Activated B cell treated with CpG ODN at 0.5 μM for 24 hours (primary cell): ENCODE results near the gene ATP8A2. TPM values are rescaled to one million over a fixed set of nuclear protein-coding genes. Genes with fewer than 3 reads are reported as not detected.

Experiments
- ATAC-seq: fragments of 200-7000 bp; cut with Tn5 transposase; one replicate; pipeline ENCODE4 v1.10.0; 2021; ENCODE audit warnings: low read depth, mild to moderate bottlenecking, moderate library complexity
- CTCF ChIA-PET: fragments of 350-600 bp; sonication (Branson Sonifier 250); formaldehyde crosslinking; loops from one replicate; lab custom pipeline; 2021; ENCODE audit warnings: antibody characterized with exemption; lab: Charles Lee
- POLR2A ChIA-PET: fragments of 350-600 bp; sonication (Branson Sonifier 250); formaldehyde crosslinking; loops from one replicate; lab custom pipeline; 2021; ENCODE audit warnings: antibody characterized with exemption; lab: Charles Lee
- DNase-seq: peaks from one replicate; pipeline ENCODE4 v3.0.0; 2022
- H3K27ac Mint-ChIP-seq: one replicate; pipeline ENCODE4 v1.8.0; 2020; ENCODE audit warnings: mixed read lengths
- H3K27me3 Mint-ChIP-seq: one replicate; pipeline ENCODE4 v1.8.0; 2021; ENCODE audit warnings: mixed read lengths
- H3K36me3 Mint-ChIP-seq: one replicate; pipeline ENCODE4 v1.8.0; 2021; ENCODE audit warnings: low read depth, mixed read lengths
- H3K4me1 Mint-ChIP-seq: one replicate; pipeline ENCODE4 v1.8.0; 2021; ENCODE audit warnings: mixed read lengths
- H3K4me3 Mint-ChIP-seq: one replicate; pipeline ENCODE4 v1.8.0; 2020; ENCODE audit warnings: mild to moderate bottlenecking, mixed read lengths
- H3K9me3 Mint-ChIP-seq: one replicate; pipeline ENCODE4 v1.8.0; 2020; ENCODE audit warnings: mixed read lengths
- CTCF ChIP-seq: fragments of 200-600 bp; IDR thresholded peaks from one replicate; pipeline ENCODE4 v1.8.0; 2022; ENCODE audit warnings: antibody characterized with exemption, mild to moderate bottlenecking
- intact Hi-C: fragments of 100-400 bp; cut with micrococcal nuclease; formaldehyde crosslinking; loops from one replicate; pipeline ENCODE4 v1.15.1; 2024
- total RNA-seq: library from RNA; stranded (reverse); gene quantifications from 2 replicates; pipeline ENCODE4 v1.2.3, GENCODE V29; 2022

Gene ATP8A2
- total RNA-seq, 1 donor from 2014 or later, result not detected

DNA sequence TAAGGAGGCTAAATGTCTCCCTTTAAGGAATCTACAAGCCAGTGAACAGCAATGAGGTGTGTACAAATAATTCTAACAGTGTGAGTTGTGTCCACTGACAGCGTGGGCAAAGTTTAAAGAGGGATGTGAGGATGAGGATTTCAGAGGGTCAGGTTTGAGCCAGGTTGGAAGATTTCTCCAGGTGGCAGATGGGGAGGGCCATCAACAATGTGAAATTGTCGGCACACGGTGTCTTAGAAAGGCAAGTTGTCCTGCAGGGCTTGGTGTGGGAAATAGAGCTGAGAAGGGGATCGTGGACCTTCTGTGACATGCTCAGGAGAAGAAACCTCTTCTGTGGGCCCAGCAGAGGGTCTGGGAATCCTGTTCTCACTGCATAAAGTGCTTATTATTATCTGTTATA lies 52.1 kb downstream of the ATP8A2 start:
- no peak for ATAC-seq
- POLR2A ChIA-PET, result no interaction called here
- Mint-ChIP-seq H3K4me1 (no peaks in the 10 kb centered on the region), H3K27me3 (peaks cover 11% of the 10 kb centered on the region), H3K9me3 (no peaks in the 10 kb centered on the region), H3K36me3 (no peaks in the 10 kb centered on the region), H3K27ac (no peak overlapping the region), H3K4me3 (no peak overlapping the region)
- TF ChIP-seq CTCF, result no peak
- CTCF ChIA-PET, result no interaction called here
- intact Hi-C loops, result no loop called here
- no peak for DNase-seq

DNA sequence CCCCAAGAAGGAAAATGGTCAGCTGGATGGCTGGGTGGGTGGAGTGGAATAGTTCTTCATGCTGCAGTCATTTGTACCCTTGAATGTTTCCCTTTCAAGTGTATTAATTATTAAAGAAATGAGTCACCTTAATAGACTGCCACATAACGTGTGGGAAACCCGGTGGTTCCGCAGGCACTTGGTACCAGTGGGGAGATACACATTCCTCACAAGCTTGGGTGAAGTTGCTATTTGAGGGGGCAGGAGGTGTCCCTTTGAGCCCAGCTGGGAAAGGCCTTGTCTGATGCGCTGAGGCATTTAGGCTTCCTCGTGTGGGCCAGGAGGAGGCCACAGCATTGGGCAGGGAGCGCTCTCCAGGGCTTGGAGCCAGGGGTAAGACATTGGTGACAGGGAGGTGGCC lies 57.7 kb downstream of the ATP8A2 start:
- POLR2A ChIA-PET, result no interaction called here
- no peaks in the 10 kb centered on the region for H3K9me3 Mint-ChIP-seq
- no peak for TF ChIP-seq CTCF
- intact Hi-C loops, result no loop called here
- ATAC-seq (no peak), DNase-seq (no peak)
- H3K27me3 Mint-ChIP-seq, result no peaks in the 10 kb centered on the region
- no peak overlapping the region for H3K4me3 Mint-ChIP-seq
- H3K27ac Mint-ChIP-seq, result no peak overlapping the region
- H3K4me1 Mint-ChIP-seq, result no peaks in the 10 kb centered on the region
- CTCF ChIA-PET, result no interaction called here
- no peaks in the 10 kb centered on the region for H3K36me3 Mint-ChIP-seq

- intact Hi-C loops, result no loop called here
- no peak for TF ChIP-seq CTCF
- no peaks in the 10 kb centered on the region for H3K4me1 Mint-ChIP-seq
- H3K9me3 Mint-ChIP-seq, result no peaks in the 10 kb centered on the region
- no peaks in the 10 kb centered on the region for H3K36me3 Mint-ChIP-seq
- H3K27me3 Mint-ChIP-seq, result peaks cover 10% of the 10 kb centered on the region
- DNase-seq, result no peak
- no peak overlapping the region for H3K27ac Mint-ChIP-seq
- no peak for ATAC-seq
- CTCF ChIA-PET, result no interaction called here
- no peak overlapping the region for H3K4me3 Mint-ChIP-seq
- POLR2A ChIA-PET, result no interaction called here
These were observed 60.9 kb downstream of the ATP8A2 start for GRCh38 chr13:25432691-25433090.

GRCh38 chr13:25440061-25440460 lies 68.3 kb downstream of the ATP8A2 start:
- Mint-ChIP-seq H3K27ac (no peak overlapping the region), H3K4me3 (no peak overlapping the region), H3K4me1 (peaks cover 4% of the 10 kb centered on the region), H3K36me3 (no peaks in the 10 kb centered on the region), H3K27me3 (peaks cover 14% of the 10 kb centered on the region), H3K9me3 (no peaks in the 10 kb centered on the region)
- intact Hi-C loops, result no loop called here
- POLR2A ChIA-PET, result no interaction called here
- DNase-seq (no peak), ATAC-seq (no peak)
- CTCF ChIA-PET, result no interaction called here
- no peak for TF ChIP-seq CTCF

DNA sequence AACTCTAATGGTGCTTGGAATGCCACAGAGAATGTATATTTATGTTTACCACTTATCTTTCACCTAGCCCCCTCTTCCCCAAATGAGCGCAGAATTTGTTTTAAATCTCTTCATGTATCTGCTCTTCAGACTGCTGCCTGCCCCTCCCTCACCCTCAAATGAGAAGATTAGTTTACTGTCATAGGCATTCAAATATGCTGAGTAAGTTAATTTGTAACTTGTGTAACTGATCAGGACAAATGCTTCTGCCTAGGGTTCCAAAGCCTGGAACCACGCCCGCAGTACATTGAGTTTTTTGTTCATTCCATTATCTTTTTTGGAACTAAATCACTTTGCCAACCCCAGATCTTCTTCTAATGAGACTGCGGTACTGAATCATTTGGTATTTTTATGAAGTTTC lies 74.5 kb downstream of the ATP8A2 start:
- no peak overlapping the region for H3K4me3 Mint-ChIP-seq
- H3K27ac Mint-ChIP-seq, result no peak overlapping the region
- no peaks in the 10 kb centered on the region for H3K4me1 Mint-ChIP-seq
- peaks cover 16% of the 10 kb centered on the region for H3K27me3 Mint-ChIP-seq
- TF ChIP-seq CTCF, result no peak
- POLR2A ChIA-PET, result no interaction called here
- ATAC-seq (no peak), DNase-seq (no peak)
- no peaks in the 10 kb centered on the region for H3K36me3 Mint-ChIP-seq
- CTCF ChIA-PET, result no interaction called here
- H3K9me3 Mint-ChIP-seq, result peaks cover 7% of the 10 kb centered on the region
- intact Hi-C loops, result no loop called here
